ENCODE measurements around the gene UBD.

The UBD gene

GRCh38 chr6:29597184-29597583 is 37.7 kb upstream of the UBD start:
- TF ChIP-seq CTCF (IDR thresholded peaks at IDR 0.05; ENCODE audit: borderline replicate concordance, control extremely low read depth, extremely low read depth, insufficient read depth, missing control alignments): no peak
- DNase-seq (ENCODE audit: low spot score): no peak
- in situ Hi-C loops (cut with MboI; ENCODE audit: low sequenced_read_pairs, unreplicated experiment): no loop called here

GRCh38 chr6:29596381-29596900 is 36.9 kb upstream of the UBD start:
- TF ChIP-seq CTCF (IDR thresholded peaks at IDR 0.05; ENCODE audit: borderline replicate concordance, control extremely low read depth, extremely low read depth, insufficient read depth, missing control alignments): no peak
- in situ Hi-C loops (cut with MboI; ENCODE audit: low sequenced_read_pairs, unreplicated experiment): no loop called here
- DNase-seq (ENCODE audit: low spot score): no peak

- in situ Hi-C loops (cut with MboI; ENCODE audit: low sequenced_read_pairs, unreplicated experiment): no loop called here
- DNase-seq (ENCODE audit: low spot score): no peak
- TF ChIP-seq CTCF (IDR thresholded peaks at IDR 0.05; ENCODE audit: borderline replicate concordance, control extremely low read depth, extremely low read depth, insufficient read depth, missing control alignments): no peak
Measured at GRCh38 chr6:29593199-29593855, 33.8 kb upstream of the UBD start.

- no peak for DNase-seq (ENCODE audit: low spot score)
- TF ChIP-seq CTCF (IDR thresholded peaks at IDR 0.05; ENCODE audit: borderline replicate concordance, control extremely low read depth, extremely low read depth, insufficient read depth, missing control alignments): no peak
- in situ Hi-C loops (cut with MboI; ENCODE audit: low sequenced_read_pairs, unreplicated experiment): no loop called here
Measured at GRCh38 chr6:29591677-29592076, 32.1 kb upstream of the UBD start.

- no peak for DNase-seq (ENCODE audit: low spot score)
- in situ Hi-C loops (cut with MboI; ENCODE audit: low sequenced_read_pairs, unreplicated experiment): no loop called here
- TF ChIP-seq CTCF (IDR thresholded peaks at IDR 0.05; ENCODE audit: borderline replicate concordance, control extremely low read depth, extremely low read depth, insufficient read depth, missing control alignments): no peak
Measured at GRCh38 chr6:29590218-29590808, 30.8 kb upstream of the UBD start.

- DNase-seq (ENCODE audit: low spot score): peak; percentile 63
- in situ Hi-C loops (cut with MboI; ENCODE audit: low sequenced_read_pairs, unreplicated experiment): no loop called here
- TF ChIP-seq CTCF (IDR thresholded peaks at IDR 0.05; ENCODE audit: borderline replicate concordance, control extremely low read depth, extremely low read depth, insufficient read depth, missing control alignments): peak; percentile 81
Measured at GRCh38 chr6:29589423-29590048, 30.0 kb upstream of the UBD start.

Measured in GM13976 (cell line).